Body of pancreas (tissue), 4 donors: ENCODE data around the gene PAX2. TPM values are rescaled to one million over a fixed set of nuclear protein-coding genes. Genes with fewer than 3 reads are reported as not detected.

Experiments used
- ATAC-seq: fragments of 150-250 bp; one replicate; pipeline ENCODE4 v1.9.1; 2016
- DNase-seq, 4 donors: peaks; one replicate each; pipeline ENCODE4 v3.0.0-alpha.2; 2019
- H3K27ac ChIP-seq, 4 donors: fragments of 200-600 bp; sonication (generic); 1 replicate in 3 of 4; 2 replicates in 1 of 4; pipeline versions ENCODE4 v1.5.1 to v1.6.1; 2016 to 2019; ENCODE audit warnings: mild to moderate bottlenecking in 1 of 4, mixed read lengths in 1 of 4, moderate library complexity in 1 of 4
- H3K27me3 ChIP-seq, 2 donors: fragments of 200-600 bp; sonication (generic); one replicate each; pipeline ENCODE4 v1.6.0; 2016; ENCODE audit warnings: mild to moderate bottlenecking in 1 of 2
- H3K36me3 ChIP-seq, 2 donors: fragments of 200-600 bp; sonication (generic); replicated peaks in 1 of 2; 2 replicates each; pipeline ENCODE4 v1.5.1; 2016; ENCODE audit warnings: low read depth in 2 of 2; ENCODE audit not compliant: insufficient read depth in 1 of 2
- H3K4me1 ChIP-seq: fragments of 200-600 bp; sonication (generic); one replicate; pipeline ENCODE4 v1.6.0; 2016
- H3K4me3 ChIP-seq, 2 donors: fragments of 200-600 bp; sonication (generic); 1 replicate in 1 of 2; 2 replicates in 1 of 2; pipeline ENCODE4 v1.5.1; 2016 to 2019
- H3K9me3 ChIP-seq, 3 donors: fragments of 200-600 bp; sonication (generic); 1 replicate in 2 of 3; 2 replicates in 1 of 3; pipeline ENCODE4 v1.5.1; 2016
- CTCF ChIP-seq, 7 experiments: fragments of 450-650 bp in 4 of 7; fragments of 200-600 bp in 3 of 7; sonication (generic) in 3 of 7; IDR thresholded peaks; one replicate each; pipeline ENCODE4 v1.5.1; 2016 to 2019; ENCODE audit warnings: antibody characterized with exemption in 7 of 7
- POLR2A ChIP-seq, 3 donors: fragments of 450-650 bp; IDR thresholded peaks; one replicate each; pipeline ENCODE4 v1.6.1; 2016; ENCODE audit warnings: antibody characterized with exemption in 3 of 3, mild to moderate bottlenecking in 2 of 3
- WGBS, 2 donors: methylation state at CpG; one replicate each; pipeline ENCODE4 v1.1.5; 2017; 5-methylcytosine and 5-hydroxymethylcytosine counted together
- intact Hi-C: fragments of 100-400 bp; cut with DNase I; formaldehyde crosslinking; loops from one replicate; pipeline ENCODE4 v1.15.1; 2023
- total RNA-seq, 2 donors: library from RNA; depleted of rRNA; stranded (reverse); fragments of >200 nt; gene quantifications; one replicate each; pipeline ENCODE4 v1.1.0, GENCODE V29; 2016

The PAX2 gene
- total RNA-seq, 2 donors from 2014 or later, result under 0.01 TPM; not detected in 1

- Histone ChIP-seq H3K27me3 (no peaks in the 10 kb centered on the region), H3K4me1 (no peaks in the 10 kb centered on the region), H3K4me3 (no peak overlapping the region), H3K27ac (no peak overlapping the region), H3K36me3 (no peaks in the 10 kb centered on the region), H3K9me3 (no peaks in the 10 kb centered on the region)
- DNase-seq (no peak), ATAC-seq (no peak)
- intact Hi-C loops, result no loop called here
- WGBS, 2 donors, result 69% methylated on average over 3 of the region's 3 CpGs
- no peak for TF ChIP-seq POLR2A (IDR thresholded peaks at IDR 0.05)
- TF ChIP-seq CTCF (IDR thresholded peaks at IDR 0.05), result no peak
These were observed 93.6 kb downstream of the PAX2 start for GRCh38 chr10:100838986-100839385.

- 77 to 86% methylated on average over 3 of the region's 3 CpGs for WGBS, 2 donors
- H3K27ac ChIP-seq, result no peak overlapping the region
- no peaks in the 10 kb centered on the region for H3K27me3 ChIP-seq
- H3K4me3 ChIP-seq, result no peak overlapping the region
- intact Hi-C loops, result no loop called here
- no peak for DNase-seq
- no peaks in the 10 kb centered on the region for H3K9me3 ChIP-seq
- TF ChIP-seq POLR2A (IDR thresholded peaks at IDR 0.05) (no peak), CTCF (IDR thresholded peaks at IDR 0.05) (no peak)
- no peaks in the 10 kb centered on the region for H3K4me1 ChIP-seq
- no peak for ATAC-seq
- H3K36me3 ChIP-seq, result no peaks in the 10 kb centered on the region
These were observed 96.1 kb downstream of the PAX2 start for GRCh38 chr10:100841528-100841927.

GRCh38 chr10:100847440-100847839 is 102.1 kb downstream of the PAX2 start:
- H3K4me3 ChIP-seq, result no peak overlapping the region
- TF ChIP-seq POLR2A (IDR thresholded peaks at IDR 0.05), result no peak
- no peak for TF ChIP-seq CTCF (IDR thresholded peaks at IDR 0.05)
- ATAC-seq (no peak), DNase-seq (no peak)
- no peaks in the 10 kb centered on the region for H3K36me3 ChIP-seq
- intact Hi-C loops, result no loop called here
- H3K27ac ChIP-seq, result no peak overlapping the region
- no peaks in the 10 kb centered on the region for H3K4me1 ChIP-seq
- H3K9me3 ChIP-seq, result no peaks in the 10 kb centered on the region
- no peaks in the 10 kb centered on the region for H3K27me3 ChIP-seq
- WGBS, 2 donors, result 53 to 58% methylated on average over 5 of the region's 5 CpGs

- intact Hi-C loops, result no loop called here
- 52 to 59% methylated on average over 2 of the region's 2 CpGs for WGBS, 2 donors
- no peaks in the 10 kb centered on the region for H3K9me3 ChIP-seq
- H3K36me3 ChIP-seq, result no peaks in the 10 kb centered on the region
- no peak for DNase-seq
- H3K4me3 ChIP-seq, result no peak overlapping the region
- H3K27ac ChIP-seq, result no peak overlapping the region
- no peaks in the 10 kb centered on the region for H3K4me1 ChIP-seq
- ATAC-seq, result no peak
- no peaks in the 10 kb centered on the region for H3K27me3 ChIP-seq
- TF ChIP-seq CTCF (IDR thresholded peaks at IDR 0.05), result no peak
- TF ChIP-seq POLR2A (IDR thresholded peaks at IDR 0.05), result no peak
These were observed 103.4 kb downstream of the PAX2 start for GRCh38 chr10:100848770-100849169.

- 47 to 60% methylated on average over 4 of the region's 4 CpGs for WGBS, 2 donors
- Histone ChIP-seq H3K27me3 (peaks cover 0 to 4% of the 10 kb centered on the region in 2 donors), H3K4me3 (no peak overlapping the region)
These were observed 112.9 kb downstream of the PAX2 start for GRCh38 chr10:100858261-100858660.

More at GRCh38 chr10:100858261-100858660, 112.9 kb downstream of the PAX2 start:
- intact Hi-C loops, result no loop called here
- no peaks in the 10 kb centered on the region for H3K36me3 ChIP-seq
- no peak for DNase-seq
- H3K27ac ChIP-seq, result no peak overlapping the region
- no peak for TF ChIP-seq CTCF (IDR thresholded peaks at IDR 0.05)
- no peak for TF ChIP-seq POLR2A (IDR thresholded peaks at IDR 0.05)
- no peak for ATAC-seq
- H3K4me1 ChIP-seq, result no peaks in the 10 kb centered on the region
- no peaks in the 10 kb centered on the region for H3K9me3 ChIP-seq
